Lung (tissue), 12 donors: ENCODE measurements around the gene GPNMB. TPM values are rescaled to one million over a fixed set of nuclear protein-coding genes. Genes with fewer than 3 reads are reported as not detected.

Experiments used
- ATAC-seq: fragments of 200-7000 bp; cut with Tn5 transposase; one replicate; pipeline ENCODE4 v1.9.1; 2020; ENCODE audit warnings: moderate number of reproducible peaks; ENCODE audit not compliant: insufficient read depth, low FRiP score
- DNase-seq, 3 donors: peaks; one replicate each; pipeline ENCODE4 v3.0.0-alpha.2; 2013 to 2017
- H3K27ac ChIP-seq, 2 donors: one replicate each; pipeline ENCODE4 v1.5.1; 2013; ENCODE audit warnings: mild to moderate bottlenecking in 2 of 2, moderate library complexity in 2 of 2, control low read depth in 1 of 2, inconsistent platforms in 1 of 2, low read depth in 1 of 2, low read length in 1 of 2
- H3K27me3 ChIP-seq, 3 donors: one replicate each; pipeline ENCODE4 v1.5.1; 2013; ENCODE audit warnings: low read length in 2 of 3; ENCODE audit not compliant: control insufficient read depth in 3 of 3, insufficient read depth in 3 of 3
- H3K36me3 ChIP-seq, 4 donors: one replicate each; pipeline ENCODE4 v1.5.1; 2013; ENCODE audit warnings: low read length in 4 of 4, mild to moderate bottlenecking in 1 of 4, moderate library complexity in 1 of 4; ENCODE audit not compliant: control insufficient read depth in 4 of 4, insufficient read depth in 4 of 4
- H3K4me1 ChIP-seq, 5 donors: one replicate each; pipeline ENCODE4 v1.5.1; 2013; ENCODE audit warnings: low read length in 5 of 5, mild to moderate bottlenecking in 2 of 5, moderate library complexity in 1 of 5; ENCODE audit not compliant: control insufficient read depth in 5 of 5, insufficient read depth in 5 of 5
- H3K4me3 ChIP-seq: one replicate; pipeline ENCODE4 v1.5.1; 2013; ENCODE audit warnings: mild to moderate bottlenecking, control low read depth, moderate library complexity
- H3K9ac ChIP-seq, 2 donors: one replicate each; pipeline ENCODE4 v1.5.1; 2013; ENCODE audit warnings: low read length in 2 of 2, control low read depth in 1 of 2; ENCODE audit not compliant: insufficient read depth in 1 of 2
- H3K9me3 ChIP-seq, 4 donors: one replicate each; pipeline ENCODE4 v1.5.1; 2013; ENCODE audit warnings: low read length in 3 of 4, mild to moderate bottlenecking in 1 of 4, moderate library complexity in 1 of 4; ENCODE audit not compliant: control insufficient read depth in 4 of 4, insufficient read depth in 3 of 4
- CTCF ChIP-seq: IDR thresholded peaks from 2 replicates; pipeline ENCODE4 v1.5.1; 2012; ENCODE audit warnings: mild to moderate bottlenecking; ENCODE audit errors: control extremely low read depth, extremely low read depth
- WGBS, 2 donors: extraction: QIAGEN DNeasy Blood & Tissue Kit; methylation state at CpG; one replicate each; pipeline ENCODE4 v1.1.7; 2013; 5-methylcytosine and 5-hydroxymethylcytosine counted together
- polyA plus RNA-seq, 2 donors: library from polyadenylated mRNA; stranded (reverse); fragments of 200-250 nt; gene quantifications; one replicate each; pipeline ENCODE4 v1.2.1, GENCODE V29; 2013
- total RNA-seq, 2 donors: library from RNA; depleted of rRNA in 1 of 2; stranded (reverse); fragments of >200 nt in 1 of 2; gene quantifications; one replicate each; pipeline ENCODE4 v1.2.1, GENCODE V29; 2014 to 2021
- donor health status: control.
- donor health status: control.
- donor health status: Bipolar disorder and iron deficiency.
- donor health status: healthy.
- donor health status: DM: yes; HTN: yes; CAD: no.

The GPNMB gene
- total and polyA plus RNA-seq, 4 donors: 47.7 to 127 (median 77.5) TPM

DNA sequence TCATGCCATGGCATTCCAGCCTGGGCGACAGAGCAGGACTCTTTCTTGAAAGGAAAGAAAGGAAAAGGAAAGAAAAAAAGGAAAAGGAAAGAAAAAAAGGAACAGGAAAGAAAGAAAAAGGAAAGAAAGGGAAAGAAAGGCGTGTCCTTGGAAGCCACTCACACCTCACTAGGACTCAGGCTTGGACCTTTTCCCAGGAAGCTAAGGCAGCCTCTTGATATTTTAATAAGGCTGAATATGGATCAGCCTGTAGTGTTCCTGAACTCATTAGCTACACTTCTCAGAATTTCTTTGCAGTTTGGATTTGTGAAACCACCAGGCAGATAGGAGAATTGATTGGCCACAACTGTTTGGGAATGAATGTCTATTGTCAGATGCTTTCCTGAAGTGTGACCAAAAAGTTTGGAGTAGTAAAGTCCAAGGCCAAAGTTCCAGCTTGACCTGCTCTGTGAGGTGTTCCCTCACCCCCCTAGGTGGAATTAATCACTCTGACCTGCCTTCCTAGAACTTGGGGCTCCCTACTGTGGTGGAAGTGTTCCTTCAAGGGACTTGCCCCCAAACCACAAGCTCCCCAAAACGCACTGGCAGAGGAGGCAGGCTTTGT is 45.5 kb downstream of the GPNMB start:
- ATAC-seq (no peak), DNase-seq (no peak)
- no peak for TF ChIP-seq CTCF
- Histone ChIP-seq H3K9me3 (no peaks in the 10 kb centered on the region), H3K27ac (no peak overlapping the region), H3K4me3 (no peak overlapping the region), H3K36me3 (no peaks in the 10 kb centered on the region), H3K4me1 (no peaks in the 10 kb centered on the region), H3K9ac (no peak overlapping the region), H3K27me3 (no peaks in the 10 kb centered on the region)
- WGBS, 2 donors: 69 to 72% methylated on average over 3 of the region's 3 CpGs

- H3K9ac ChIP-seq: no peak overlapping the region
- no peaks in the 10 kb centered on the region for H3K27me3 ChIP-seq
- no peak for TF ChIP-seq CTCF
- no peaks in the 10 kb centered on the region for H3K4me1 ChIP-seq
- no peak overlapping the region for H3K27ac ChIP-seq
- DNase-seq: no peak
- H3K36me3 ChIP-seq: no peaks in the 10 kb centered on the region
- WGBS, 2 donors: 96 to 98% methylated on average over 4 of the region's 4 CpGs
- no peak for ATAC-seq
- H3K4me3 ChIP-seq: no peak overlapping the region
- no peaks in the 10 kb centered on the region for H3K9me3 ChIP-seq
These were observed 46.0 kb downstream of the GPNMB start for GRCh38 chr7:23292623-23293022.

- no peaks in the 10 kb centered on the region for H3K27me3 ChIP-seq
- H3K9me3 ChIP-seq: no peaks in the 10 kb centered on the region
- no peak overlapping the region for H3K27ac ChIP-seq
- no peak for TF ChIP-seq CTCF
- no peak for ATAC-seq
- no peak overlapping the region for H3K9ac ChIP-seq
- H3K36me3 ChIP-seq: no peaks in the 10 kb centered on the region
- 91 to 94% methylated on average over 12 of the region's 12 CpGs for WGBS, 2 donors
- no peak for DNase-seq
- H3K4me3 ChIP-seq: no peak overlapping the region
- H3K4me1 ChIP-seq: peaks cover 0 to 3% (median 0%) of the 10 kb centered on the region in 5 donors
These were observed 47.0 kb downstream of the GPNMB start for GRCh38 chr7:23293500-23294073.
